Activated CD4-positive, CD25-positive, alpha-beta regulatory T cell treated with anti-CD3 and anti-CD28 coated beads, Interleukin-2, amount 50 U/mL, for 72 hours (primary cell): ENCODE results near the gene EIF2AK3.

Source experiments
- DNase-seq: peaks from one replicate; pipeline ENCODE4 v3.0.0; 2021

The EIF2AK3 gene

DNA sequence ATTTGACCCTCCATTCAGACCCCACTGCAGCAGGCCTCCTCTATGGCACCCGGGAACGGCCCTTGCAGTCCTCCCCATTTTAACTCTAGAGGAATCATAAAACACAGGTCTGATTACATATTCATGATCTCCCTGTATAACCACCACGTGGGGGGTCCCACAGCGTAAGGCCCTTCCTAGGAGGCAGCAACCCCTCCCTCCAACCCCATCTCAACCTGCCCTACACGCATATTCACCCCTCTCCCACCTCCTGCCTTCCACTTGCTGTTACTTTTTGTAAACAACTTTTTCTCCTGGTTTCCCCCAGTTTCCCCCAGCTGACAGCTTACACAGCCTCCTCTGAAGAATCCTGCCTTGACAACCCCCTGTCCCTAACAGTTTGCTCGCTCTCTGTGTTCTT, 89.6 kb downstream of the EIF2AK3 start:
- DNase-seq, result no peak

DNA sequence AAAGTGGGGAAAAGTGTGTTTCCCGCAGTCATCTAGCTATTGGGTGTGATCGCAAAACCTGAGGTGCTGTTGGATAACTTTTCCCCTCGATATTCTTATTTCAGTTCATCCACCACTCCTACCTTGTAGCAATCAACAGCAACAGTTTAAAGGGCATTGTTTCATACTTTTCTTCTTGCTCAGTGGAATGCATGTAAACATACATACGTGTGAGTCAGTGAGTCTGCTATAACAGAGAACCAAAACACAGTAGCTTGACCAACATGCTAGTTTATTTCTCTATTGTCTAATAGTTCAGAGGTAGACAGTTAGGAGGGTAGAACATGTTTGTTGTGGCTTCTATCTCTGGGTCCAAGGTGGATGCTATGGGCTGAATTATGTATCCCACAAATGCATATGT, 97.2 kb downstream of the EIF2AK3 start:
- DNase-seq, result no peak

DNA sequence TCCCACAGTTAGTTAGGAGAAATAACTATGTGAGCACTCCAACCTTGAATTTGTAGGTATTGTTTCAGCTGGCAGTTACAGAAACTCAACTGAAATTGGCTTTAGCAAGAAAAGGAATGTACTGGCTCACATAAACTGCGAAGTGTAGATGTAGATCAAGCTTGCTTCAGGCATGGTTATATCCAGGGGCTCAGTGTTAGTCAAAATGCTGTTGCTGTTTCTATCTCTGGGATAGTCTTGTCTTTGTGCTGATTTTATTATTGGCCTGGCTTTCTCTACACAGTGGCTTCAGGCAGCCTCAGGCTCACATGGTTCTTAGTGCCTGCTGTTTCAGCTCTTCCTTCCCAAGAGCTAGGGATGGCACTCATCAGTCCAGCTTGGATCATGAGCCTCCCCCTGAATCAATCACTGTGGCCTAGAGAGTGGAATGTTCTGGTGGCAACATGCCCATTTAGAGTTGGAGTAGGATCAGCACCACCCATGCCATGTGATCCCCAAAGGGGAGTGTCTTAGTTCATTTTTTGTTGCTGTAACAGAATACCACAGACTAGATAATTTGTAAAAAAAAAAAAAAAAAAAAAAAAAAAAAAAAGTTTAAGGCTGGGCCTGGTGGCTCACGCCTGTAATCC, 105.7 kb downstream of the EIF2AK3 start:
- no peak for DNase-seq

DNA sequence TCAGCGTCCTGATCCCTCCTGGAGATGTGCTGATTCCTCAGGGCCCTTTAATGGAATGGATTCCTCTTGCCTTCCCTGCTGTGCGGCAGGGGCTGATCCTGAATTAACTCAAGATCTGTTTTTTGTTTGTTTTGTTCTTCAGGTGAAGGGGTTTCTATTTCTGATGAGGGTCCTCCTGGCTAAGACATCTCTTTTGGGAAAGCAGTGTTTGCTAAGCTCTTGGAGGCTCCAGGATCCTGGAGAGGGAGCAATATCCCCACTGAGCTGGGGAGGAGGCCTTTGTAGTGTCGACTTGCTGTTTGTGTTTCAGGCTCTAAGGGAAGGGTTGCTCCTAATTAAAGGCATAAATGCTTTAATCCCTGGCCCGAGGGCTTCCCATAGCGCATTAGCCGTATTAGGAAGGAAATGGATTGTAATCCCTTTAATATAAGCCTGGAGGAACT, 109.5 kb downstream of the EIF2AK3 start:
- no peak for DNase-seq
